WTC11 (cell line): ENCODE measurements around the gene NAV2. TPM values are rescaled to one million over a fixed set of nuclear protein-coding genes. Genes with fewer than 3 reads are reported as not detected.
A peak's percentile ranks its signal among the peaks of the same experiment; 100 is the strongest.

Source experiments
- ATAC-seq: fragments of 200-7000 bp; cut with Tn5 transposase; 2 replicates; pipeline ENCODE4 v1.10.0; 2021; ENCODE audit warnings: mild to moderate bottlenecking, moderate library complexity
- CTCF ChIA-PET: fragments of 300-600 bp; sonication (Branson Sonifier 250); formaldehyde crosslinking; loops from one replicate; lab custom pipeline; 2021; ENCODE audit warnings: antibody characterized with exemption; lab: Charles Lee
- POLR2A ChIA-PET: fragments of 350-600 bp; sonication (Branson Sonifier 250); formaldehyde crosslinking; loops from one replicate; lab custom pipeline; 2021; ENCODE audit warnings: antibody characterized with exemption; lab: Charles Lee
- DNase-seq: peaks from one replicate; pipeline ENCODE4 v3.0.0; 2021; ENCODE audit warnings: low spot score
- H3K27ac Mint-ChIP-seq: 2 replicates; pipeline ENCODE4 v1.8.0; 2021; ENCODE audit warnings: mixed read lengths
- H3K27me3 Mint-ChIP-seq: 2 replicates; pipeline ENCODE4 v1.8.0; 2021; ENCODE audit warnings: low read depth, mild to moderate bottlenecking, moderate library complexity, mixed read lengths
- H3K36me3 Mint-ChIP-seq: 2 replicates; pipeline ENCODE4 v1.8.0; 2021; ENCODE audit warnings: mixed read lengths
- H3K4me1 Mint-ChIP-seq: 2 replicates; pipeline ENCODE4 v1.8.0; 2022; ENCODE audit warnings: mixed read lengths
- H3K4me3 Mint-ChIP-seq: 2 replicates; pipeline ENCODE4 v1.8.0; 2021; ENCODE audit warnings: mild to moderate bottlenecking, moderate library complexity, mixed read lengths
- H3K9me3 Mint-ChIP-seq: 2 replicates; pipeline ENCODE4 v1.8.0; 2021; ENCODE audit warnings: mixed read lengths
- AFF4 ChIP-seq: sonication (generic); formaldehyde crosslinking; IDR thresholded peaks from 2 replicates; pipeline ENCODE4 v1.8.1; 2023; ENCODE audit warnings: mild to moderate bottlenecking, missing genetic modification reagents, borderline replicate concordance
- ATF2 ChIP-seq: sonication (generic); formaldehyde crosslinking; IDR thresholded peaks from 2 replicates; pipeline ENCODE4 v1.8.1; 2022; ENCODE audit warnings: low read depth, missing genetic modification reagents, borderline replicate concordance
- GABPB1 ChIP-seq: sonication (generic); formaldehyde crosslinking; IDR thresholded peaks from 2 replicates; pipeline ENCODE4 v1.8.1; 2023; ENCODE audit warnings: mild to moderate bottlenecking, missing genetic modification reagents
- JAZF1 ChIP-seq: fragments of 250-450 bp; sonication (Bioruptor Pico); IDR thresholded peaks from 2 replicates; pipeline ENCODE4 v1.9.0; 2021; ENCODE audit warnings: moderate library complexity, mild to moderate bottlenecking, inconsistent platforms
- MXD4 ChIP-seq: fragments of 250-450 bp; sonication (Bioruptor Pico); IDR thresholded peaks from 2 replicates; pipeline ENCODE4 v1.8.0; 2021; ENCODE audit warnings: mild to moderate bottlenecking, moderate library complexity, borderline replicate concordance
- RORB ChIP-seq: fragments of 250-450 bp; sonication (Bioruptor Pico); IDR thresholded peaks from 2 replicates; pipeline ENCODE4 v1.9.0; 2021; ENCODE audit warnings: mild to moderate bottlenecking
- SOX15 ChIP-seq: fragments of 250-450 bp; sonication (Bioruptor Pico); IDR thresholded peaks from 2 replicates; pipeline ENCODE4 v1.9.0; 2021; ENCODE audit warnings: mild to moderate bottlenecking
- USF1 ChIP-seq: sonication (generic); formaldehyde crosslinking; IDR thresholded peaks from 2 replicates; pipeline ENCODE4 v1.8.0; 2022; ENCODE audit warnings: mild to moderate bottlenecking, missing genetic modification reagents
- ZBTB43 ChIP-seq: sonication (generic); formaldehyde crosslinking; IDR thresholded peaks from 2 replicates; pipeline ENCODE4 v1.8.1; 2023; ENCODE audit warnings: mild to moderate bottlenecking, missing genetic modification reagents
- ZNF219 ChIP-seq: sonication (generic); formaldehyde crosslinking; IDR thresholded peaks from 2 replicates; pipeline ENCODE4 v1.8.0; 2023; ENCODE audit warnings: missing genetic modification reagents, mild to moderate bottlenecking, borderline replicate concordance
- ZNF317 ChIP-seq: sonication (generic); formaldehyde crosslinking; IDR thresholded peaks from 2 replicates; pipeline ENCODE4 v1.8.1; 2023; ENCODE audit warnings: low read depth, mild to moderate bottlenecking, moderate library complexity, missing genetic modification reagents, borderline replicate concordance
- ZNF512 ChIP-seq: sonication (generic); formaldehyde crosslinking; IDR thresholded peaks from 2 replicates; pipeline ENCODE4 v1.8.1; 2022; ENCODE audit warnings: missing genetic modification reagents, borderline replicate concordance
- ZNF671 ChIP-seq: fragments of 250-450 bp; sonication (Bioruptor Pico); IDR thresholded peaks from 2 replicates; pipeline ENCODE4 v1.8.0; 2021; ENCODE audit warnings: mild to moderate bottlenecking
- total RNA-seq: library from RNA; stranded (reverse); gene quantifications from 3 replicates; pipeline ENCODE4 v1.2.3, GENCODE V29; 2021

The NAV2 gene
- total RNA-seq, 1 experiment from 2014 or later: 42.8 TPM

GRCh38 chr11:20015101-20015500, 302.5 kb downstream of the NAV2 start:
- no peaks in the 10 kb centered on the region for H3K36me3 Mint-ChIP-seq
- H3K27me3 Mint-ChIP-seq: no peaks in the 10 kb centered on the region
- TF ChIP-seq ZNF671 (CRISPR knock-in tag) (no peak), MXD4 (CRISPR knock-in tag) (no peak), SOX15 (CRISPR knock-in tag) (no peak), ZBTB43 (CRISPR knock-in tag) (no peak), ZNF512 (CRISPR knock-in tag) (no peak), ATF2 (CRISPR knock-in tag) (no peak), JAZF1 (CRISPR knock-in tag) (no peak), GABPB1 (no peak), RORB (CRISPR knock-in tag) (no peak), ZNF317 (CRISPR knock-in tag) (no peak), ZNF219 (CRISPR knock-in tag) (no peak)
- no peaks in the 10 kb centered on the region for H3K9me3 Mint-ChIP-seq
- ChIA-PET POLR2A (no interaction called here), CTCF (no interaction called here)
- peaks cover 43% of the 10 kb centered on the region for H3K4me1 Mint-ChIP-seq
- no peak for DNase-seq
- no peak overlapping the region for H3K4me3 Mint-ChIP-seq
- no peak for ATAC-seq
- no peak overlapping the region for H3K27ac Mint-ChIP-seq

GRCh38 chr11:20015529-20016427, 303.1 kb downstream of the NAV2 start:
- H3K4me1 Mint-ChIP-seq: peaks cover 43% of the 10 kb centered on the region
- H3K9me3 Mint-ChIP-seq: no peaks in the 10 kb centered on the region
- ChIA-PET CTCF (interaction anchor here (0.7 kb wide), 1 partner anchor 15 kb away, joined by 3 read pairs; no protein-coding TSS in a partner anchor), POLR2A (no interaction called here)
- H3K4me3 Mint-ChIP-seq: no peak overlapping the region
- H3K27me3 Mint-ChIP-seq: no peaks in the 10 kb centered on the region
- TF ChIP-seq AFF4 (CRISPR knock-in tag) (no peak), USF1 (CRISPR knock-in tag) (no peak)
- DNase-seq: no peak
- no peak for ATAC-seq
- no peaks in the 10 kb centered on the region for H3K36me3 Mint-ChIP-seq
- H3K27ac Mint-ChIP-seq: peak overlapping the region; percentile 48; the same call in 1 of the 2 replicates
